H9 (cell line): ENCODE measurements around the gene LRRFIP2. TPM values are rescaled to one million over a fixed set of nuclear protein-coding genes. Genes with fewer than 3 reads are reported as not detected.

Source experiments
- DNase-seq: peaks from one replicate; pipeline ENCODE4 v3.0.0-alpha.2; 2017
- H2AFZ ChIP-seq: one replicate; pipeline ENCODE4 v1.6.1; 2013; ENCODE audit warnings: mild to moderate bottlenecking, low read length, control low read depth, moderate library complexity
- H2AK5ac ChIP-seq: 2 replicates; pipeline ENCODE4 v1.6.1; 2013; ENCODE audit warnings: low read length, control low read depth, mixed read lengths; ENCODE audit not compliant: insufficient read length
- H2BK120ac ChIP-seq: one replicate; pipeline ENCODE4 v1.6.1; 2013; ENCODE audit warnings: low read depth, mild to moderate bottlenecking, low read length, control low read depth, inconsistent platforms; ENCODE audit not compliant: poor library complexity, severe bottlenecking
- H2BK12ac ChIP-seq: 2 replicates; pipeline ENCODE4 v1.6.1; 2013; ENCODE audit warnings: low read length, control low read depth, mixed read lengths, low read depth; ENCODE audit not compliant: insufficient read length
- H2BK15ac ChIP-seq: 2 replicates; pipeline ENCODE4 v1.6.1; 2013; ENCODE audit warnings: low read depth, low read length, control low read depth
- H2BK20ac ChIP-seq: one replicate; pipeline ENCODE4 v1.6.1; 2013; ENCODE audit warnings: low read depth, mild to moderate bottlenecking, low read length, control low read depth, inconsistent platforms; ENCODE audit not compliant: poor library complexity, severe bottlenecking
- H2BK5ac ChIP-seq: 2 replicates; pipeline ENCODE4 v1.6.1; 2013; ENCODE audit warnings: low read length, control low read depth, mixed read lengths; ENCODE audit not compliant: insufficient read length
- H3K14ac ChIP-seq: 2 replicates; pipeline ENCODE4 v1.6.1; 2013; ENCODE audit warnings: low read length, control low read depth; ENCODE audit not compliant: insufficient read depth
- H3K18ac ChIP-seq: 2 replicates; pipeline ENCODE4 v1.6.1; 2013; ENCODE audit warnings: low read depth, mild to moderate bottlenecking, mixed read lengths, low read length, control low read depth; ENCODE audit not compliant: insufficient read length
- H3K23ac ChIP-seq: 2 replicates; pipeline ENCODE4 v1.6.1; 2013; ENCODE audit warnings: low read length, control low read depth, mixed read lengths, low read depth; ENCODE audit not compliant: insufficient read length
- H3K23me2 ChIP-seq: 2 replicates; pipeline ENCODE4 v1.6.1; 2013; ENCODE audit warnings: low read depth, mild to moderate bottlenecking, mixed read lengths, low read length, control low read depth; ENCODE audit not compliant: insufficient read length, poor library complexity, severe bottlenecking
- H3K27ac ChIP-seq: 2 replicates; pipeline ENCODE4 v1.5.1; 2013; ENCODE audit warnings: low read length, control low read depth, mixed read lengths, low read depth; ENCODE audit not compliant: insufficient read length
- H3K27me3 ChIP-seq: 2 replicates; pipeline ENCODE4 v1.6.1; 2013; ENCODE audit warnings: low read length, control low read depth, inconsistent platforms; ENCODE audit not compliant: insufficient read depth
- H3K4ac ChIP-seq: 2 replicates; pipeline ENCODE4 v1.6.1; 2013; ENCODE audit warnings: low read depth, mild to moderate bottlenecking, control low read depth, inconsistent platforms, low read length, moderate library complexity
- H3K4me1 ChIP-seq: 2 replicates; pipeline ENCODE4 v1.6.1; 2013; ENCODE audit warnings: low read length, control low read depth, inconsistent platforms; ENCODE audit not compliant: insufficient read depth
- H3K4me2 ChIP-seq: 2 replicates; pipeline ENCODE4 v1.6.1; 2013; ENCODE audit warnings: low read length, control low read depth, mixed read lengths; ENCODE audit not compliant: insufficient read length, insufficient read depth
- H3K56ac ChIP-seq: 2 replicates; pipeline ENCODE4 v1.6.1; 2013; ENCODE audit warnings: low read depth, mild to moderate bottlenecking, mixed read lengths, low read length, control low read depth; ENCODE audit not compliant: insufficient read length
- H3K79me1 ChIP-seq: 2 replicates; pipeline ENCODE4 v1.6.1; 2013; ENCODE audit warnings: low read depth, mild to moderate bottlenecking, moderate library complexity, low read length, control low read depth, inconsistent platforms; ENCODE audit not compliant: insufficient read depth, poor library complexity, severe bottlenecking
- H3K79me2 ChIP-seq: 2 replicates; pipeline ENCODE4 v1.6.1; 2013; ENCODE audit warnings: low read length, control low read depth, inconsistent platforms; ENCODE audit not compliant: insufficient read depth
- H3K9ac ChIP-seq: 2 replicates; pipeline ENCODE4 v1.6.1; 2013; ENCODE audit warnings: low read length, control low read depth, mixed read lengths; ENCODE audit not compliant: insufficient read length; ENCODE audit errors: extremely low read depth
- H3K9me3 ChIP-seq: one replicate; pipeline ENCODE4 v1.6.1; 2013; ENCODE audit warnings: low read depth, low read length, inconsistent platforms; ENCODE audit not compliant: control insufficient read depth
- H3T11ph ChIP-seq: one replicate; pipeline ENCODE4 v1.6.1; 2013; ENCODE audit warnings: mild to moderate bottlenecking, low read length, control low read depth, inconsistent platforms
- H4K20me1 ChIP-seq: one replicate; pipeline ENCODE4 v1.6.1; 2013; ENCODE audit not compliant: control insufficient read depth, insufficient read length, insufficient read depth
- H4K5ac ChIP-seq: 2 replicates; pipeline ENCODE4 v1.6.1; 2013; ENCODE audit warnings: low read depth, mild to moderate bottlenecking, mixed read lengths, low read length, control low read depth; ENCODE audit not compliant: insufficient read length
- H4K8ac ChIP-seq: replicated peaks from 2 replicates; pipeline ENCODE4 v1.6.1; 2013; ENCODE audit warnings: low read length, control low read depth, mixed read lengths, low read depth; ENCODE audit not compliant: insufficient read length
- H4K91ac ChIP-seq: 2 replicates; pipeline ENCODE4 v1.6.1; 2013; ENCODE audit warnings: low read depth, mild to moderate bottlenecking, moderate library complexity, mixed read lengths, low read length, control low read depth; ENCODE audit not compliant: insufficient read length
- H3K27ac Mint-ChIP-seq, 3 experiments: 2 replicates in 2 of 3; 3 replicates in 1 of 3; pipeline ENCODE4 v1.8.0; 2020 to 2021; ENCODE audit warnings: mixed read lengths in 3 of 3, mild to moderate bottlenecking in 1 of 3, moderate library complexity in 1 of 3
- H3K27me3 Mint-ChIP-seq: 2 replicates; pipeline ENCODE4 v1.8.0; 2021; ENCODE audit warnings: low read depth, mild to moderate bottlenecking, moderate library complexity, mixed read lengths
- H3K36me3 Mint-ChIP-seq, 3 experiments: 2 replicates in 2 of 3; 3 replicates in 1 of 3; pipeline ENCODE4 v1.8.0; 2020 to 2021; ENCODE audit warnings: low read depth in 3 of 3, mixed read lengths in 3 of 3; ENCODE audit not compliant: insufficient read depth in 1 of 3
- H3K4me1 Mint-ChIP-seq, 2 experiments: 2 replicates each; pipeline ENCODE4 v1.8.0; 2020; ENCODE audit warnings: mixed read lengths in 2 of 2
- H3K4me3 Mint-ChIP-seq, 2 experiments: 2 replicates in 1 of 2; 3 replicates in 1 of 2; pipeline ENCODE4 v1.8.0; 2020 to 2021; ENCODE audit warnings: mild to moderate bottlenecking in 2 of 2, mixed read lengths in 2 of 2, moderate library complexity in 1 of 2
- H3K9me3 Mint-ChIP-seq, 2 experiments: 2 replicates in 1 of 2; 3 replicates in 1 of 2; pipeline ENCODE4 v1.8.0; 2020; ENCODE audit warnings: mild to moderate bottlenecking in 2 of 2, mixed read lengths in 2 of 2, moderate library complexity in 1 of 2
- CTCF ChIP-seq: fragments of 200-600 bp; sonication (generic); conservative IDR thresholded peaks from 3 replicates; pipeline ENCODE4 v1.8.0; 2021; ENCODE audit warnings: antibody characterized with exemption, mild to moderate bottlenecking
- WGBS: extraction: QIAGEN DNeasy Blood & Tissue Kit; methylation state at CpG from one replicate; pipeline ENCODE4 v1.1.7; 2013; ENCODE audit warnings: missing lambda C conversion rate, low lambda C conversion rate, mixed read lengths; ENCODE audit not compliant: insufficient read length; ENCODE audit errors: extremely low coverage; 5-methylcytosine and 5-hydroxymethylcytosine counted together
- total RNA-seq: library from RNA; stranded (reverse); gene quantifications from 2 replicates; pipeline ENCODE4 v1.2.1, GENCODE V29; 2021

The LRRFIP2 gene
- total RNA-seq, 1 experiment from 2014 or later, result 30.7 TPM

GRCh38 chr3:37053753-37054152 is 120.6 kb downstream of the LRRFIP2 start:
- no peaks in the 10 kb centered on the region for H3K27me3 Mint-ChIP-seq
- Histone ChIP-seq H3K9ac (no peak overlapping the region), H2AFZ (no peak overlapping the region), H3K23ac (no peak overlapping the region), H2BK5ac (no peak overlapping the region), H3K4ac (no peak overlapping the region), H2AK5ac (no peak overlapping the region), H3K18ac (no peak overlapping the region), H3K79me1 (no peaks in the 10 kb centered on the region), H3K4me2 (no peak overlapping the region), H2BK120ac (no peak overlapping the region), H3K4me1 (no peaks in the 10 kb centered on the region), H2BK15ac (no peak overlapping the region), H4K91ac (no peak overlapping the region), H3K56ac (no peak overlapping the region), H4K20me1 (no peaks in the 10 kb centered on the region), H2BK20ac (no peak overlapping the region), H3K14ac (no peak overlapping the region), H3K9me3 (no peaks in the 10 kb centered on the region), H3K27me3 (no peaks in the 10 kb centered on the region), H3K23me2 (no peaks in the 10 kb centered on the region), H3K79me2 (no peaks in the 10 kb centered on the region), H3T11ph (no peak overlapping the region), H4K8ac (no peak overlapping the region), H4K5ac (no peak overlapping the region), H3K27ac (no peak overlapping the region), H2BK12ac (no peak overlapping the region)
- WGBS, result no CpG with 5 or more reads among the region's 2 CpGs
- no peak overlapping the region for H3K4me3 Mint-ChIP-seq
- no peak overlapping the region; a peak in 1 of 7 replicates for H3K27ac Mint-ChIP-seq
- TF ChIP-seq CTCF, result no peak
- H3K36me3 Mint-ChIP-seq, result peaks cover 8 to 75% (median 41%) of the 10 kb centered on the region in 3 experiments; a peak in 6 of 7 replicates
- no peaks in the 10 kb centered on the region for H3K4me1 Mint-ChIP-seq
- DNase-seq, result no peak
- H3K9me3 Mint-ChIP-seq, result no peaks in the 10 kb centered on the region
